GM18951 (cell line): ENCODE data around the gene OR51I1.

Source experiments
- POLR2A ChIP-seq: IDR thresholded peaks from 4 replicates; pipeline ENCODE4 v1.6.1; 2011; ENCODE audit warnings: mild to moderate bottlenecking; ENCODE audit not compliant: insufficient read length, insufficient read depth; ENCODE audit errors: extremely low read depth
- in situ Hi-C: fragments of 300-500 bp; cut with MboI; formaldehyde crosslinking; loops from one replicate; pipeline ENCODE4 v1.12.0; 2022; ENCODE audit warnings: low sequenced_read_pairs, mixed read lengths, inconsistent platforms; ENCODE audit not compliant: unreplicated experiment

Gene OR51I1

GRCh38 chr11:5441414-5441813 is at the start of gene OR51I1:
TSS of gene OR51I1 (minus strand) at chr11:5441514. CDS start at chr11:5441514, 0 bp downstream.
- in situ Hi-C loops: no loop called here
- no peak for TF ChIP-seq POLR2A

GRCh38 chr11:5489576-5490357 is 48.5 kb upstream of the OR51I1 start:
- in situ Hi-C loops: no loop called here

DNA sequence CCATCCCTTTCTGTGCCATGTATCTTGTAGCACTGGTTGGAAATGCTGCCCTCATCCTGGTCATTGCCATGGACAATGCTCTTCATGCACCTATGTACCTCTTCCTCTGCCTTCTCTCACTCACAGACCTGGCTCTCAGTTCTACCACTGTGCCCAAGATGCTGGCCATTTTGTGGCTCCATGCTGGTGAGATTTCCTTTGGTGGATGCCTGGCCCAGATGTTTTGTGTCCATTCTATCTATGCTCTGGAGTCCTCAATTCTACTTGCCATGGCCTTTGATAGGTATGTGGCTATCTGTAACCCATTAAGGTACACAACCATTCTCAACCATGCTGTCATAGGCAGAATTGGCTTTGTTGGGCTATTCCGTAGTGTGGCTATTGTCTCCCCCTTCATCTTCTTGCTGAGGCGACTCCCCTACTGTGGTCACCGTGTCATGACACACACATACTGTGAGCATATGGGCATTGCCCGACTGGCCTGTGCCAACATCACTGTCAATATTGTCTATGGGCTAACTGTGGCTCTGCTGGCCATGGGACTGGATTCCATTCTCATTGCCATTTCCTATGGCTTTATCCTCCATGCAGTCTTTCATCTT is 47.6 kb upstream of the OR51I1 start:
- TF ChIP-seq POLR2A: no peak
- in situ Hi-C loops: no loop called here

More at GRCh38 chr11:5489576-5490357, 48.5 kb upstream of the OR51I1 start:
- no peak for TF ChIP-seq POLR2A

DNA sequence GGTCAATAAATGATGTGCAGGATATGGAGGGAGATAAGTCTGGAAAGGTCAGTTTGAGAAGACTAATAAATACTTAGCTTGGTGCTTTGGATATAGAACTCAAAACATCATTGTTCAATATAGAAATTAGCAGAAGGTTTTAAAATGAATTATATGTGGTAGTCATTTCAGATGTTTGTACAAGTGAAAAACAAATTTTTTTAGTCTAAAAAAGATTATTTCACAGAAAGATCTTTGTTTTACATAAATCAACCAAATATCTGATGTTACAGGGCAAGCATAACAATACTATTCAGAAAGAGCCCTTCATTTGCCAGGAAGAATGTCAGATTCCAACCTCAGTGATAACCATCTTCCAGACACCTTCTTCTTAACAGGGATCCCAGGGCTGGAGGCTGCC is 47.1 kb upstream of the OR51I1 start, which contains the start of gene OR52D1:
Gene OR52D1, plus strand, starts transcription at position 301 of the 400 bp plus-strand sequence. Its CDS starts 22 bp downstream, at position 323.
- in situ Hi-C loops: no loop called here
- no peak for TF ChIP-seq POLR2A

GRCh38 chr11:5486421-5486820 is 45.1 kb upstream of the OR51I1 start:
- in situ Hi-C loops: no loop called here
- TF ChIP-seq POLR2A: no peak

- TF ChIP-seq POLR2A: no peak
- in situ Hi-C loops: no loop called here
These were observed 44.7 kb upstream of the OR51I1 start for GRCh38 chr11:5486003-5486402.

- TF ChIP-seq POLR2A: no peak
These were observed 35.0 kb upstream of the OR51I1 start for GRCh38 chr11:5476186-5476819.

GRCh38 chr11:5473921-5474320 is 32.6 kb upstream of the OR51I1 start:
- in situ Hi-C loops: loop anchor here (25.0 kb wide), 1 partner anchor 338 kb away; the partner anchor contains the start of gene OR52N2
- TF ChIP-seq POLR2A: no peak

More at GRCh38 chr11:5476186-5476819, 35.0 kb upstream of the OR51I1 start:
- in situ Hi-C loops: no loop called here

DNA sequence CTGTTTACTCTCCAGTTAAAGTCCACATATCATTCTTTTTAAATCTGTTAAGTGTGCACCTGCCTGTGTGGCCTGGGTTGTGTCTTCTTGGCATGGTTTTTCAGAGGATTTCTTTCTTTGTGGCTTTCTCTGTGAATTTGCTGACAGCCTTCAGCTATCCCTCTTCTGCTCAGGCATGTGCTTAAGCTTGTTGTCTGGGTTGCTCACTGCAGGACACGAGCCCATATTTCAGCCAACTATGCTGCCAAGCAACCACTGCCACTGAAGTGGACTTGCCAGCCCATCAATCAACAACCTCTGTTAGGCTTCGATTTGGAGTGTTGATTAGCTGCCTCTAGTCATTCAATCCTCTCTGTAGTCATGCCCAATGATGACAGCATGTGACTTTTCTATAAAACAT is 26.2 kb upstream of the OR51I1 start:
- TF ChIP-seq POLR2A: no peak

GRCh38 chr11:5460983-5461621 is 19.8 kb upstream of the OR51I1 start:
- TF ChIP-seq POLR2A: no peak
- in situ Hi-C loops: loop anchor here (25.0 kb wide), 1 partner anchor 351 kb away; the partner anchor contains the start of gene OR52N2

More for the DNA sequence above, 26.2 kb upstream of the OR51I1 start:
- in situ Hi-C loops: loop anchor here (25.0 kb wide), 1 partner anchor 345 kb away; the partner anchor contains the start of gene OR52N2

- TF ChIP-seq POLR2A: no peak
- in situ Hi-C loops: no loop called here
These were observed 8.1 kb upstream of the OR51I1 start for GRCh38 chr11:5449432-5449831.

GRCh38 chr11:5449023-5449422 is 7.7 kb upstream of the OR51I1 start, which contains the start of gene OR51I2:
TSS of gene OR51I2 (plus strand) at chr11:5449323. CDS start at chr11:5453489, 4,166 bp downstream.
- no peak for TF ChIP-seq POLR2A
- in situ Hi-C loops: no loop called here
